Measurements from ENCODE around the gene NFIA. TPM values are rescaled to one million over a fixed set of nuclear protein-coding genes. Genes with fewer than 3 reads are reported as not detected.

Gene NFIA
- polyA plus RNA-seq, 3 donors = 13.9 to 17.3 (median 16.2) TPM

DNA sequence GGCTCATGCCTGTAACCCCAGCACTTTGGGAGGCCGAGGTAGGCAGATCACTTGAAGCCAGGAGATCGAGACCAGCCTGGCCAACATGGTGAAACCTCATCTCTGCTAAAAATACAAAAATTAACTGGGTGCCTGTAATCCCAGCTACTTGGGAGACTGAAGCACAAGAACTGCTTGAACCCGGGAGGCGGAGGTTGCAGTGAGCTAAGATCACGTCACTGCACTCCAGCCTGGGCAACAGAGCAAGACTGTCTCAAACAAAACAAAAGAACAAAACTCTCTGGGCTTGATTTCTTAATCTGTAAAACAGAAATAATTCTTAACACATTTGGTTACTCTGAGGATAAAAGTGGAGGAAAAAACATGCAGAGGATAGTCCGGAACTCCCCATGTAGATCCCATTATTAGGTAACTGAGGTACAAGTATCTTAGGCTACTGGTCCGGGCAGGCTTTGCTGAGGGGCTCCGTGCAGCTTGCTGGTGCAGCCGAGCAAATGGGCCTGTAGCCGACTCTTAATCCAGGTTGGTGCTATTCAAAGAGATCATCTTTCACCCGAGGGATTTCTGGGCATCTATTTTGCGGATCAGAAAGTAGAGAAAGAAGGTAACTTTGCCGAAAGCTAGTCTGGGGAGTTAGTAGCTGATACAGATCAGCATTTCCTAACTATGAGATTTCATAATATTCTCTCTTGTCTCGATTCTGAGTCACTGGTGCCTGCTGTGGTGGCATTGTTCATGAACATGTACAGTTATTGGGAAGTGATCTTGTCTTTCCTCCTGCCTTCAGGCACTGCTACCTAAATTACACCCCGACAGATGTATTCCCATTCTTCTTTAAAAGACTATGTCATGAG is 56.8 kb downstream of the NFIA start:
- DNase-seq (ENCODE audit: extremely low read depth in 1 of 11, low read depth in 9 of 11, low spot score in 4 of 11) = no peak

DNA sequence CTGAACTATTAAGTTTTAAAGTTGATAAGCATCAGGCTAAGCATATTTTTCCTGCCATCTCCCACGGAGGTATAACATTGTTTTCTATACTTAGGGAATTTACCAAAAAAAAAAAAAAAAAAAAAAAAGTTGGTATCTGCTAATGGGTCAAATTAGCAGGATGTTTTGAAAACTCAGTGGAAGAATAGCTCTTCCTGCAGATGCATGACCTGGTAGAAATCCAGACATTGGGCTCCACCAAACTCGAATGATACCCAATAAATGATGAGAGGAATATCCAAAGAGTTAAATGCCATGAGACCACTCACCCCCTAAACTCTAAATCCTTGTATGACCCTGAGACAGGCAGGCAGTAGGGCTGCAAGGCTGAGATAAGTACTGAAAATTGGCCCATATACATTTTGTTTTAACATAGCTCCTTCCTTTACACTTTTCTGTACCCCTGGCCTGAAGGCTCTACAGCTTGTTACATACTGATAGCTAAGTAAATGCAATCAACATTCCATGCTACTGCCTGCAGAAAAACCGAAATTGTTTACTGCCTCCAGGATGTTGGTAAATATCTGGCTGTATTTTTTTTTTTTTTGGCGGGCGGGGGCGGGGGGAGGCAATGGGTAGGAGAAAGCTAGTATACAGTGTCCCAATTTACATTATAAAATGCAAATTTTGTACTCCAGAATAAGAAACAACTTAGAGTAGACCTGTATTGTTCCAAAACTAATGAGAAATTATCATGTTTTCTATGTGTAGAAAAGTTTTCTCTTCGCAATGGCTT is 57.6 kb downstream of the NFIA start:
- no peak for DNase-seq (ENCODE audit: extremely low read depth in 1 of 11, low read depth in 9 of 11, low spot score in 4 of 11)

GRCh38 chr1:61140778-61141177 is 58.4 kb downstream of the NFIA start:
- DNase-seq (ENCODE audit: extremely low read depth in 1 of 11, low read depth in 9 of 11, low spot score in 4 of 11) = no peak

GRCh38 chr1:61141288-61142042 is 59.1 kb downstream of the NFIA start:
- DNase-seq (ENCODE audit: extremely low read depth in 1 of 11, low read depth in 9 of 11, low spot score in 4 of 11) = no peak

DNA sequence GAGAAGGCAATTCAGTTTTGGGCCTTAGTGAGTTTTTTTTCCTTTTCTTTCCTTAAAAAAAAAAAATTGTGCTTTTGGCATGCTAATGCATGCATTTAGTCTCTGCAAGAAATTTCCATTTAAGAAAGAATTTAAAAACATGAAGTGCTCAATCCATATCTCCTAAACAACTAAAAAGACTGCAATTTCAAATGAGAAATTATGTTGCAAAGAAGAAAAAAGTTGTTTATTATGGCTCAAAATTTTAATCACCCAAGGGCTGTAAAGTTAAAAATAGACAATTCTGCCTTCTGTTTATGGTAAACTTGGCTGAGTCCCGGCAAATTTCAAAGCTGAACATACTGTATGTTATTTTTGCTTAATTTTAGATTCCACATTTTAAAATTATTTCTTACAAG is 59.7 kb downstream of the NFIA start:
- DNase-seq (ENCODE audit: extremely low read depth in 1 of 11, low read depth in 9 of 11, low spot score in 4 of 11) = no peak

DNA sequence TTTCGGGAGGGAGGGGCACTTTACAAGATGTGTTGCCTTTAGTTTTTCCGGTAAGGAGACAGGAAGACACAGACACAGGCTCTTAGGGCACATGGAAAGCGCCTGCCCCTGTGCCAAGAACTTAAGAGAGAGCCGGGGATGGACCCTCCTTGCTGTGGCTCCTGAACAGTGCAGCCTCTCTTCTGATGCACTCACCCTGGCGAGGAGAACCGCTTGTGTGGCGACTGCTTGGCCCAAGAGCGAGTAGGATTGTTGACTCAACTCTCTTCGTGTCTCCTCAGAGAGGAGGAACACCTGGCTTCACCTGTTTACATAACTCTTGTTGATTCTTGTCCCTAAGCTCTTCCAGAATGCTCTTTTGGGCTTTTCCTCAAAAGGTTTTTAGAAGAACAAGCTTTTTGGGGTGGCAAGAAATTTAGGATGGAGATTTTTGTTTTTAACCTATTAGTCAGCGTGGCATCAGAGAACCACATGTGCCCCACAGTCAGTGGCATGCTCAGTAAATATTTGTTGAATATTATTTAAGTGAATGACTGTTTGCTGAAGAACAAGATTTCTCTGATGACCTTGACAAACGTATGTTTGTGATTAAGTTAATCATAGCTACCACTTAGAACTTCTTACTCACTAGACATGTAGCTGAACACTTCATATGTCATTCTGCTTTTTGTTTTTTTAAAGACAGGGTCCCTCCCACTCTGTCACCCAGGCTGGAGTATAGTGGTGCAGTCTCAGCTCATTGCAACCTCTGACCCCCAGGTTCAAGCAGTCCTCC is 60.6 kb downstream of the NFIA start:
- DNase-seq (ENCODE audit: extremely low read depth in 1 of 11, low read depth in 9 of 11, low spot score in 4 of 11) = no peak

- no peak for DNase-seq (ENCODE audit: extremely low read depth in 1 of 11, low read depth in 9 of 11, low spot score in 4 of 11)
Observed at GRCh38 chr1:61143821-61144424, 61.6 kb downstream of the NFIA start.

DNA sequence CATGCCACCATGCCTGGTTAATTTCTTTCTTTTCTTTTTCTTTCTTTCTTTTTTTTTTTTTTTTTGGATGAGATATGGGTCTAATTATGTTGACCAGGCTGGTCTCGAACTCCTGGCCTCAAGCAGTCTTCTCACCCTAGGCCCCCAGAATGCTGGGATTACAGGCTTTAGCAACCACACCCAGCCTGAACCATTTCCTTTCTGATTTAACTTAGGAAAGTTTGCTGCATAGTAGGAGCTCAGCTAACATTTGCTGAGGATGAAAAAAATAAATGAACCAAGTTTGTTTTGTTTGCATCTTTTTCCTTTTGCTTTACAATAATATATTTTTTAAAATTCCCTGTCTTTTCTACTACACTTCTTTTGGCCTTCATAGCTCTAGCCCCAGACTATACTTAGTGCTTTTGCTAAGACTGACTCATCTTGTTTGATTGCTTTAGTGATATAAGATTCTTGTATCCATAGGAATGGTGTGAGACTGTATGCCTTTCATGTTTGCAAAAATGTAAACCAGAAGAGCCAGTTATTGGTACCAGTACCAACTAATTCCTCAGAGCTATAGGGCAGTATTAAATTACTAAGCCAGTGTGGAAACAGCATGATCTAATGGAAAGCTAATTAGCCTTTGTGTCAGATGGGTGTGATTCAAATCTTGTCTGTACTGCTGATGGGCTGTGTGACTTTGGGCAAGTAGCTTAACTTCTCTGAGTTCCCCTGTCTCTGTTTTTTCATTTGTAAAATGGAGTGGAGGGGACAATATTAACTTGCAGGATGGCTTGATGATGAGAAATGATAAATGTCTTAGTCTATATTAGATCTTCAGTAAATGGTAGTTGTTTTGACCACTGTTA is 66.9 kb downstream of the NFIA start:
- DNase-seq (ENCODE audit: extremely low read depth in 1 of 11, low read depth in 9 of 11, low spot score in 4 of 11) = no peak

- no peak for DNase-seq (ENCODE audit: extremely low read depth in 1 of 11, low read depth in 9 of 11, low spot score in 4 of 11)
Observed at GRCh38 chr1:61151565-61151964, 69.2 kb downstream of the NFIA start.

DNA sequence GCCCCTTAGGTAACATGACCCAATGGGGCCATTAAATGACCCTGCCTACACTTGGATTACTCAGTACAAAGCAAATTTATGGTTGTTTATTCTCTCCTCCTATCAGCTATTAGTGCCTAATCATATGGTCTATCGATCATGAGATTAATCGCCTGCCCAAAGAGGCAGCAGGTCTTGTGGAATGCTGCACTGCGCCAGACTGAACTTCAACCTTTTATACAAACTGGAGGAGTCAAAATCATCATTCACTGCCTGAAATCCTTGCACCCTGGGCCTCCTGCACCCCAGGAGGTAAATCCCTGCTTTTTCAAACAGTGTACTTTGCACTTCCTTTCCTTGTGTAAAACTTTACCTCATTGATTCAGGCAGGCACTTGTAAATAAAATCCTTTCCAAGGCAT is 69.7 kb downstream of the NFIA start:
- peak in 1 of 11 donors; percentile 43 for DNase-seq (ENCODE audit: extremely low read depth in 1 of 11, low read depth in 9 of 11, low spot score in 4 of 11)

GRCh38 chr1:61152469-61153105 is 70.2 kb downstream of the NFIA start:
- no peak for DNase-seq (ENCODE audit: extremely low read depth in 1 of 11, low read depth in 9 of 11, low spot score in 4 of 11)

- no peak for DNase-seq (ENCODE audit: extremely low read depth in 1 of 11, low read depth in 9 of 11, low spot score in 4 of 11)
Observed at GRCh38 chr1:61156576-61157467, 74.5 kb downstream of the NFIA start.

GRCh38 chr1:61157468-61157987 is 75.2 kb downstream of the NFIA start:
- no peak for DNase-seq (ENCODE audit: extremely low read depth in 1 of 11, low read depth in 9 of 11, low spot score in 4 of 11)

- no peak for DNase-seq (ENCODE audit: extremely low read depth in 1 of 11, low read depth in 9 of 11, low spot score in 4 of 11)
Observed at GRCh38 chr1:61158591-61158990, 76.2 kb downstream of the NFIA start.

DNA sequence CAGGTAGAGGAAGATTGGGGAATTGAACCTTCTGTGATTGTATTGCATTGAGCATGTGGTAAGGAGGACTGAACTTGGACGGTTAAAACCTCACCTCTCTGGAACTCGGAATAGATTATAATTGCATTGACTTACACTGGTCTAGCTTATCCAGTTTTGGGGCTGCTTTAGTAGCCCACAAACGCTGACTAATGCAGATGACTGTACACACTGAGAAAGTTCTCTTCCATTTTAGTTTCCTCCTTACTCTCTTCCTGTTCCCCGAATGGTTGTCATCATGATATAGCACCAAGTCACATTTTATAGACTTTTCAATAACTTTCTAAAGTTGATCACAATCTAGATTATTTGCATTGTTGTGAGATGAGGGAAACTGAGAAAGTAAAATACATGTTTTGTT is 78.2 kb downstream of the NFIA start:
- DNase-seq (ENCODE audit: extremely low read depth in 1 of 11, low read depth in 9 of 11, low spot score in 4 of 11) = no peak

Measured in renal cortex interstitium (tissue), 11 donors.